Brain microvascular endothelial cell (primary cell): ENCODE results near the gene JMJD7.

ENCODE experiments used
- DNase-seq: peaks from one replicate; pipeline ENCODE4 v3.0.0-alpha.2; 2020
- H3K27ac ChIP-seq: fragments of 250-450 bp; sonication (Bioruptor Pico); 2 replicates; pipeline ENCODE4 v1.5.1; 2020; ENCODE audit warnings: mild to moderate bottlenecking, moderate library complexity
- H3K27me3 ChIP-seq: fragments of 250-450 bp; sonication (Bioruptor Pico); replicated peaks from 2 replicates; pipeline ENCODE4 v1.5.1; 2020; ENCODE audit warnings: mild to moderate bottlenecking
- H3K36me3 ChIP-seq: fragments of 250-450 bp; sonication (Bioruptor Pico); replicated peaks from 2 replicates; pipeline ENCODE4 v1.5.1; 2020; ENCODE audit warnings: mild to moderate bottlenecking
- H3K4me3 ChIP-seq: 2 replicates; pipeline ENCODE4 v1.5.1; 2011; ENCODE audit warnings: low read depth, mild to moderate bottlenecking, control low read depth, low read length, moderate library complexity
- CTCF ChIP-seq: IDR thresholded peaks from 2 replicates; pipeline ENCODE4 v1.5.1; 2011; ENCODE audit warnings: low read depth, mild to moderate bottlenecking, moderate library complexity, low read length, control low read depth, inconsistent platforms; ENCODE audit errors: missing control alignments
- in situ Hi-C: cut with HindIII; loops from 2 replicates; pipeline ENCODE4 v1.10.0; 2017; ENCODE audit warnings: low sequenced_read_pairs, low pct_ligation_motif_present

Gene JMJD7

DNA sequence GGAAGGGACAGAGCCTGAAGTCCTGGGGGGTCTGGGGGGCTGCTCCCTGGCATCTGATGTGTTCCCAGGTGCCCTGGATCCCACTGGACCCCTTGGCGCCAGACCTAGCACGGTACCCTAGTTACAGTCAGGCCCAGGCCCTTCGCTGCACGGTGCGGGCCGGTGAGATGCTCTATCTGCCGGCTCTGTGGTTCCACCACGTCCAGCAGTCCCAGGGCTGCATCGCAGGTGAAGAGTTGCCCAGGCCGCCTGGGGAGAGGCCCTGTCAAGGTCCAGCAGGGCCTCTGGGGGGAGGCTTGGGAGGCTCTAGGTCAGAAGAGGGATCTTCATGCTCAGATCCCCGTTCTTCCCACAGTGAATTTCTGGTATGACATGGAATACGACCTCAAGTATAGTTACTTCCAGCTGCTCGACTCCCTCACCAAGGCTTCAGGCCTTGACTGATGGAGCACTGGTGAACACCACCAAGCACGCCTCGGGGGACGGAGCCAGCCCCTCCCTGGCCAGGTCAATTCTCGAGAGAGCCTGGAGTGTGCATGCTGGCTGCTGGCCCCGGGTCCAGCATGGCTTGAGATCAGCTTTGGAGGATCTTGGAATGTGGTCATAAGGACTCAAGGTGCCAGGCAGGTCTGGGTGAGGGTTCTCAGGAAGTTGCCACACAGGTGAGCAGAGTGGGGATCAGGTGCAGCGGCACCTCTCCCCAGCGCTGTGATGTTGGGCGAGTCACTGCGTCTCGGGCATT, 9.0 kb downstream of the JMJD7 start:
- no peak for TF ChIP-seq CTCF
- H3K27ac ChIP-seq = no peak overlapping the region
- DNase-seq = no peak
- no peaks in the 10 kb centered on the region for H3K27me3 ChIP-seq
- in situ Hi-C loops = no loop called here
- no peaks in the 10 kb centered on the region for H3K36me3 ChIP-seq
- no peak overlapping the region for H3K4me3 ChIP-seq

DNA sequence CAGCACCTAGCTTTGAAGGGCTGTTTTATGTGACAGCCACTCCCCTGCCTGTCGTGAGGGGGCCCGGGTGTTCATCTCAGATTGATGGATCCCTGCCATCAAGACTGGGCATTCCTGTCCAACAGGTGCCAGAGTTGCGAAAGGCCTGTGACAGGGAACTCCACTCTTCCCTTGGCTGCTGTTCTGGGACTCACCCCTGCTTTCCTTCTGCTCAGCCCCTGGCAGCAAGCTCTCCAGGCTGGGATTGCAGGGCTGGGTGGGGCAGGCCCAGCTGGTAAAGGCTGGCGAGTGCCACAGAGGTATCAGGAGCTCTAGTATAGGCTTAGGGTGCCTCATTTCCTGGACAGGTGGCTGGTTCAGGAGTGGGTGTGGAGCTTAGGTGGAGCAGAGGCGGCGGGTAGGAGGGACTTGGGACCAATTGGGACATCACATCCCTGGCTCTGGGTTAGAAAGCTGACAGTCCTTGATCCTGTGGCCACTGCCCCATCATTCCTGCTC, 10.6 kb downstream of the JMJD7 start, which contains the start of gene PLA2G4B:
PLA2G4B (plus strand) TSS at position 448 of the 498 bp plus-strand sequence. CDS start 67 bp downstream, outside the sequence.
- no peak for TF ChIP-seq CTCF
- H3K27ac ChIP-seq = no peak within 1 kb of the TSS
- in situ Hi-C loops = no loop called here
- H3K27me3 ChIP-seq = no peaks in the 10 kb centered on the region
- no peak within 1 kb of the TSS for H3K4me3 ChIP-seq
- DNase-seq = no peak
- no peaks in the 10 kb centered on the region for H3K36me3 ChIP-seq

DNA sequence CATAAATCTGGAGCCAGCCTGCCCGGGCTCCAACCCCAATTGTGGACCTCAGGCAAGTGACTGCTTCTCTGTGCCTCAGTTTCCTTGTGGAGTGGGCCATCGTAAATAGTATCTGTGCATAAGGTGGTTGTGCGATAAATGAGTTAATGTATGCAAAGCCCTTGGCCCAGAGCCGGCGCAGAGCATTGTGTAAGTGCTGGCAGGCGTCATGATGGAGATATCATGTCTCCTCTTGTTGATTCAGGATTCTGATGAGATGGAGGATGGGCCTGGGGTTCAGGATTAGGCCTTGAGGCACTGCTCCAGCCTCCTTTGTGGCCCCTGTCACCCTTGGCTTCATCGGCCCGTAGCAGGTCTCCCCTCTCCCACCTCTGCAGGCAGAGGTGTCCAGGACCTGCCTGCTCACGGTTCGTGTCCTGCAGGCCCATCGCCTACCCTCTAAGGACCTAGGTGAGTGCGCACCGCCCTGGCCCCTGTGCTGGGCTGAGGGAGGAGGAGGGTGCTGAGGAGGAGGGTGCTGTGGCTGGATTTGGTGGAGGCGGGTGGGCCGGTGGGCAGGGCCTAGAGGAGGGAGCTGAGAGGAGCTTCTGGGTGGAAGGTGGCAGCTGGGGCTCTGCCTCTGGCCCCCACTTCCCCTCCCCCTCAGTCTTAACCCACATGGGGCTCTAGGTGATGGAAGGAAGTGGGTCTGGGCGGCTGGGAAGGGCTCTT, 12.0 kb downstream of the JMJD7 start:
- Histone ChIP-seq H3K27me3 (no peaks in the 10 kb centered on the region), H3K36me3 (no peaks in the 10 kb centered on the region), H3K27ac (no peak overlapping the region), H3K4me3 (no peak overlapping the region)
- no peak for DNase-seq
- no peak for TF ChIP-seq CTCF
- in situ Hi-C loops = no loop called here

GRCh38 chr15:41840673-41841072, 12.8 kb downstream of the JMJD7 start:
- TF ChIP-seq CTCF = no peak
- Histone ChIP-seq H3K27me3 (no peaks in the 10 kb centered on the region), H3K4me3 (no peak overlapping the region), H3K27ac (no peak overlapping the region), H3K36me3 (no peaks in the 10 kb centered on the region)
- in situ Hi-C loops = no loop called here
- no peak for DNase-seq

GRCh38 chr15:41841131-41841530, 13.2 kb downstream of the JMJD7 start:
- H3K36me3 ChIP-seq = no peaks in the 10 kb centered on the region
- in situ Hi-C loops = no loop called here
- no peak overlapping the region for H3K4me3 ChIP-seq
- no peaks in the 10 kb centered on the region for H3K27me3 ChIP-seq
- no peak for TF ChIP-seq CTCF
- no peak for DNase-seq
- H3K27ac ChIP-seq = no peak overlapping the region
